ENCODE data around the gene NMNAT2.

Gene NMNAT2

GRCh38 chr1:183273300-183273699, 144.9 kb downstream of the NMNAT2 start:
- H3K27me3 ChIP-seq (ENCODE audit: insufficient read depth, low read length): no peaks in the 10 kb centered on the region
- no peaks in the 10 kb centered on the region for H3K79me2 ChIP-seq (ENCODE audit: insufficient read depth, low read length)
- no peak overlapping the region for H3K4me2 ChIP-seq (ENCODE audit: low read length)
- H3K27ac ChIP-seq (ENCODE audit: low read depth, low read length, poor library complexity, severe bottlenecking): no peak overlapping the region
- no peak overlapping the region for H2AFZ ChIP-seq (ENCODE audit: low read length)
- no peaks in the 10 kb centered on the region for H3K9me3 ChIP-seq (ENCODE audit: low read length)
- no peaks in the 10 kb centered on the region for H3F3A ChIP-seq (ENCODE audit: insufficient read depth, low read length)
- H3K9ac ChIP-seq (ENCODE audit: low read length): no peak overlapping the region
- H3K36me3 ChIP-seq (ENCODE audit: insufficient read depth, low read length): no peaks in the 10 kb centered on the region
- no peak for TF ChIP-seq CTCF (IDR thresholded peaks at IDR 0.05; ENCODE audit: low read length)
- TF ChIP-seq EZH2 (IDR thresholded peaks at IDR 0.05; ENCODE audit: borderline replicate concordance, low read length): no peak
- H4K20me1 ChIP-seq (ENCODE audit: insufficient read depth, low read length): no peaks in the 10 kb centered on the region
- no peaks in the 10 kb centered on the region for H3K4me1 ChIP-seq (ENCODE audit: insufficient read depth, low read length, severe bottlenecking)
- H3K9me2 ChIP-seq (ENCODE audit: low read depth, low read length): no peaks in the 10 kb centered on the region
- H3K4me3 ChIP-seq (ENCODE audit: low read depth, low read length, poor library complexity, severe bottlenecking): no peak overlapping the region

- no peaks in the 10 kb centered on the region for H4K20me1 ChIP-seq (ENCODE audit: insufficient read depth, low read length)
- no peak overlapping the region for H3K9ac ChIP-seq (ENCODE audit: low read length)
- no peaks in the 10 kb centered on the region for H3F3A ChIP-seq (ENCODE audit: insufficient read depth, low read length)
- no peaks in the 10 kb centered on the region for H3K9me3 ChIP-seq (ENCODE audit: low read length)
- H3K36me3 ChIP-seq (ENCODE audit: insufficient read depth, low read length): no peaks in the 10 kb centered on the region
- no peaks in the 10 kb centered on the region for H3K79me2 ChIP-seq (ENCODE audit: insufficient read depth, low read length)
- no peak overlapping the region for H3K4me2 ChIP-seq (ENCODE audit: low read length)
- no peaks in the 10 kb centered on the region for H3K9me2 ChIP-seq (ENCODE audit: low read depth, low read length)
- H3K4me3 ChIP-seq (ENCODE audit: low read depth, low read length, poor library complexity, severe bottlenecking): no peak overlapping the region
- H3K4me1 ChIP-seq (ENCODE audit: insufficient read depth, low read length, severe bottlenecking): no peaks in the 10 kb centered on the region
- H3K27ac ChIP-seq (ENCODE audit: low read depth, low read length, poor library complexity, severe bottlenecking): no peak overlapping the region
- H2AFZ ChIP-seq (ENCODE audit: low read length): no peak overlapping the region
- TF ChIP-seq EZH2 (IDR thresholded peaks at IDR 0.05; ENCODE audit: borderline replicate concordance, low read length) (no peak), CTCF (IDR thresholded peaks at IDR 0.05; ENCODE audit: low read length) (no peak)
- H3K27me3 ChIP-seq (ENCODE audit: insufficient read depth, low read length): no peaks in the 10 kb centered on the region
Observed at GRCh38 chr1:183272390-183272848, 145.8 kb downstream of the NMNAT2 start.

- Histone ChIP-seq H3K36me3 (ENCODE audit: insufficient read depth, low read length) (no peaks in the 10 kb centered on the region), H3K9me3 (ENCODE audit: low read length) (no peaks in the 10 kb centered on the region), H2AFZ (ENCODE audit: low read length) (no peak overlapping the region), H3K4me2 (ENCODE audit: low read length) (no peak overlapping the region), H3K27me3 (ENCODE audit: insufficient read depth, low read length) (no peaks in the 10 kb centered on the region), H3K9me2 (ENCODE audit: low read depth, low read length) (no peaks in the 10 kb centered on the region), H3K27ac (ENCODE audit: low read depth, low read length, poor library complexity, severe bottlenecking) (no peak overlapping the region), H3K79me2 (ENCODE audit: insufficient read depth, low read length) (no peaks in the 10 kb centered on the region), H3K9ac (ENCODE audit: low read length) (no peak overlapping the region), H3K4me3 (ENCODE audit: low read depth, low read length, poor library complexity, severe bottlenecking) (no peak overlapping the region), H4K20me1 (ENCODE audit: insufficient read depth, low read length) (no peaks in the 10 kb centered on the region), H3F3A (ENCODE audit: insufficient read depth, low read length) (no peaks in the 10 kb centered on the region), H3K4me1 (ENCODE audit: insufficient read depth, low read length, severe bottlenecking) (no peaks in the 10 kb centered on the region)
- TF ChIP-seq EZH2 (IDR thresholded peaks at IDR 0.05; ENCODE audit: borderline replicate concordance, low read length) (no peak), CTCF (IDR thresholded peaks at IDR 0.05; ENCODE audit: low read length) (no peak)
Observed at GRCh38 chr1:183270541-183271141, 147.5 kb downstream of the NMNAT2 start.

All from OCI-LY1 (cell line).